Fibroblast of the aortic adventitia (primary cell): ENCODE data around the gene RRP1. TPM values are rescaled to one million over a fixed set of nuclear protein-coding genes. Genes with fewer than 3 reads are reported as not detected.

Experiments
- DNase-seq: peaks from one replicate; pipeline ENCODE4 v3.0.0-alpha.2; 2010; ENCODE audit warnings: low read depth
- H3K4me3 ChIP-seq: 2 replicates; pipeline ENCODE4 v1.5.1; 2011; ENCODE audit warnings: low read depth, mild to moderate bottlenecking, control low read depth, low read length, moderate library complexity
- CTCF ChIP-seq: IDR thresholded peaks from 2 replicates; pipeline ENCODE4 v1.5.1; 2011; ENCODE audit warnings: mild to moderate bottlenecking, low read length, control low read depth, inconsistent platforms; ENCODE audit not compliant: insufficient read depth
- total RNA-seq: library from RNA; depleted of rRNA; stranded (reverse); fragments of >200 nt; gene quantifications from 2 replicates; pipeline ENCODE4 v1.2.3, GENCODE V29; 2012; ENCODE audit warnings: low replicate concordance

Gene RRP1
- total RNA-seq, 1 donor: 23.0 TPM

DNA sequence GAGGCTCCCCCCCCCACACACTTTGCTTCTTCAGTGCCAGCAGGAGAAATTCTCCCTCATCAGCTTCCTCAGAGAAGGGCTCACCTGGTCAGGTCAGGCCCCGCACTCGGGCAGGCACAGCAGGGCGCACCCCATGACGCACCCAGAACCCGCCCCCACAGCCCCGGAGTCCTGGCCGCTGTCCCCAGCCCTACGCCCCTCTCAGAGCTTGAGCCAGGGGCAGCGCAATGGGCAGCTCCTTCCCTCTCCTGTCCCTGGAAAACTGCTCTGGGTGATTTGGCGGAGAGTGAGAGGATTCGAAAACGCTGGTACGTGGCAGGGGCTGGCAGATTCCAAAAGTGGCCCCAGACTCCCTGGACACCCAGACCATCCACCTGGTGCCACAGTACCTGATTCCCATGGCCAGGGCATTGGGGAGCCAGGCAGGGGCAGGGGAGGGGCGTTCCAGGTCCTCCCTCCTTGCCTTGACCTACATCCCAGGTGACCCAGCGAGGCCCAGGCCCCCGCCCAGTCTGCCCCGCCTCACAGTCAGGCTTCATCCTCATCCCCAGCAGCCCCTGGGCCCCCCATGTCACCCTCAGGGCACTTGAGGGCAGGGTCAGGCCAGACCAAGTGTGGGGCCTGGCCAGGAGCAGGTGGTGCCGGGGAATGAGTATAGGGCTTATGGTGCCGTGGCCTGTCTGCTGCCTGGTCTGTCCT, 23.7 kb downstream of the RRP1 start:
- TF ChIP-seq CTCF: no peak
- DNase-seq: no peak
- H3K4me3 ChIP-seq: no peak overlapping the region

- no peak overlapping the region for H3K4me3 ChIP-seq
- DNase-seq: no peak
- TF ChIP-seq CTCF: no peak
These were observed 24.2 kb downstream of the RRP1 start for GRCh38 chr21:43813656-43813980.

GRCh38 chr21:43814215-43815106, 25.1 kb downstream of the RRP1 start:
- no peak overlapping the region for H3K4me3 ChIP-seq
- peak; percentile 38 for DNase-seq
- TF ChIP-seq CTCF: peak; percentile 2

DNA sequence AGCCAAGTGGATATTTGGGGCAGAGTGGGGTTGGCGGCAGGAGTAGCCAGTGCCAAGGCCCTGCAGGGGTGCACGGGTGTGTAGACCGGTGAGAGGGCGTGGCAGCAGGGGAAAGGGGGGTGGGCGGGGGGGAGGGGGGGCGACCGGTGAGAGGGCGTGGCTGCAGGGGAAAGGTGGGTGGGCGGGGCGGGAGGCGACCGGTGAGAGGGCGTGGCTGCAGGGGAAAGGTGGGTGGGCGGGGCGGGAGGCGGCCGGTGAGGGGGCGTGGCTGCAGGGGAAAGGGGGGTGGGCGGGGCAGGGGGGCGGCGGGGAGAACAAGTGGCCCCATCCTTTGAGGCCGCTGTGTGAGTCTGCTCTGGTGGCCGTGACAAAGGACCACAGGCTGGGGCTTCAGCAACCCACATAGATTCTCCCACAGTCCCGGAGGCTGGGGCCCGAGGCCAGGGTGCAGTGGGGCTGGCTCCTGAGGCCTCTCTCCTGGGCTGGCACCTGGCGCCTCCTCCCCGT, 25.8 kb downstream of the RRP1 start:
- no peak overlapping the region for H3K4me3 ChIP-seq
- DNase-seq: no peak
- no peak for TF ChIP-seq CTCF

- H3K4me3 ChIP-seq: no peak overlapping the region
- no peak for TF ChIP-seq CTCF
- no peak for DNase-seq
These were observed 26.6 kb downstream of the RRP1 start for GRCh38 chr21:43815991-43816390.

- DNase-seq: no peak
- H3K4me3 ChIP-seq: no peak overlapping the region
- no peak for TF ChIP-seq CTCF
These were observed 27.3 kb downstream of the RRP1 start for GRCh38 chr21:43816611-43817071.
